GM18909 (cell line): ENCODE data around the gene BRME1.

Experiments used
- ATAC-seq: cut with Tn5 transposase; IDR thresholded peaks from one replicate; pipeline ENCODE4 v1.9.1; 2021; ENCODE audit warnings: mild to moderate bottlenecking; ENCODE audit not compliant: unreplicated experiment, poor library complexity

Gene BRME1

GRCh38 chr19:13905634-13906520 is at the start of gene BRME1, which contains the start of gene CC2D1A:
Gene BRME1, minus strand, starts transcription at chr19:13906117. Its CDS starts 1,225 bp downstream, at chr19:13904892.
Gene CC2D1A, plus strand, starts transcription at chr19:13906201. Its CDS starts 241 bp downstream, at chr19:13906442.
- peak; percentile 92 for ATAC-seq

DNA sequence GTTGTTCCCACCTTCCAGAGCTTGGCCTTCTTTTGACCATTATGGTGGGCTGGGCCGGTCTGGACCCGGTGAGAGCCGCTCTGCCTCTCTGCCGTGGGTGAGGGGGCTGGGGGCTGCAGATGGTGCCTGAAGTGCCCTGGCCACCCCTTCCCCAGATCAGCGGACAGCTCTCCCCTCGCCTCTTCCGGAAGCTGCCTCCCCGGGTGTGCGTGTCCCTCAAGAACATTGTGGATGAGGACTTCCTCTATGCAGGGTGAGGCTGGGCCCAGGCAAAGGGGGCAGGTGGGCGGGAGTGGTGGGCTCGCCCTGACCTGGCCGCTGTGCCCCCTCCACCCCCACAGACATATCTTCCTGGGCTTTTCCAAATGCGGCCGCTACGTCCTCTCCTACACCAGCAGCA is 48.3 kb upstream of the BRME1 start:
- ATAC-seq: no peak

DNA sequence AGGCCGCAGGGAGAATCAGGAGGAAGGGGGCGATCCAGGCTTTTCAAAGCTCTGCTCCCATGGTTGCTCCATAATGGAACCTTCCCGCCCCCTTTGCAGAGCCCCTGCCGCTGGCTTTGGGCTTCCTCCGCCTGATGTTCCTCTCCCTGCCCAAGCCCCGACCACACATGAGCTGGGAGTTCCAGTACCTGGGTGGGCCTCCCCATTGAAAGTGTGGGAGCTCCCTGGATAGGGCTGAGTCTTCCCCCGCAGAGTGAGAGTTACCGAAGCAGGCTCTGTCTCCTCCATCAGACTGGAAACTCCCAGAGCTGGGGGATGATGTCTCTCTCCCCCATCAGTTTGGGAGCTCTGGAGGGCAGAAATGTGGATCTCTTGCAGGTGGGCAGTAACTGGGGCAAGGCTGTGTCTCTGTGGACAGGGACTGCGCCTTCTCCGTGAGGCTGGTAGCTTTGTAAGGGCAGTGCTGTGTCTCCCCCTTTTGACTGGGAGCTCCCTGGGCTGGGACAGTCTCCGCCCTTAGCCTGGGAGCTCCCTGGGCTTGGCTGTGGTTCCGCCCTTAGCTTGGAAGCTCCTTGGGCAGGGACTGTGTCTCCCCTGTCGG is 47.1 kb upstream of the BRME1 start:
- no peak for ATAC-seq

DNA sequence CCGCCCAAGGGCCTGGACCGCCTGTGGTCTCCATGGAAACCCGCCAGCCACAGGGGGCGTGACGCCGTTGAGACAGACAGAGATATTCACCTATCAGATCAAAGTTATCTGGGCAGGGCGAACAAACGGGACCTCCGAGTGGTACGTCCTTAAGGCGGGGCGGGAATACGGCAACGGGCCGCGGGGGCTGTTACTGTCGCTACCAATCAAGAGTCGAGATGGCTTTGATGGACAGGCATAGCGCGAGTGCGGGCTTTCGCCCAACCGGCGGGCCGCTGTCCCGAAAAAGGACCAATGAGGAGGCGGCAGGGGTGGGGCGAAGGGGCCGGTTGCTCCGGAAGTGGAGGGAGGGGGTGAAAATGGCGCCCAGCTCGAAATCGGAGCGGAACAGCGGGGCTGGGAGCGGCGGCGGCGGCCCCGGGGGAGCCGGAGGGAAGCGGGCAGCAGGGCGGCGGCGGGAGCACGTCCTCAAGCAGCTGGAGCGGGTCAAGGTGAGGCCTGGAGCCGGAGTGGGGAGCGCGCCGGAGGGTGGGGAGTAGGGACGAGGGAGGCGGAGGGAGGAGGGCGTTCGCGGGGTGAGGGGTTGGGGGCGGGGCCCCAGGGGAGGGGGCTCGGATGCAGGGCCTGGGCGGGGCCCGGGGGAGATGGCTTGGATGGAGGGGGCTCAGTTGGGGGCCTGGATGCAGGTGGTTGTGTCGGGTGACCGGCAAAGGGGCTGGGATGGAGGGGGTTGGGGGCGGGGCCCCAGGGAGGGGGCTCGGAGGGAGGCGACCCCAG is 46.4 kb upstream of the BRME1 start, which contains the start of gene DCAF15:
Gene DCAF15 (plus strand): TSS at position 356 of the 777 bp plus-strand sequence. CDS start 4 bp downstream, at position 360.
- ATAC-seq: peak; percentile 97

DNA sequence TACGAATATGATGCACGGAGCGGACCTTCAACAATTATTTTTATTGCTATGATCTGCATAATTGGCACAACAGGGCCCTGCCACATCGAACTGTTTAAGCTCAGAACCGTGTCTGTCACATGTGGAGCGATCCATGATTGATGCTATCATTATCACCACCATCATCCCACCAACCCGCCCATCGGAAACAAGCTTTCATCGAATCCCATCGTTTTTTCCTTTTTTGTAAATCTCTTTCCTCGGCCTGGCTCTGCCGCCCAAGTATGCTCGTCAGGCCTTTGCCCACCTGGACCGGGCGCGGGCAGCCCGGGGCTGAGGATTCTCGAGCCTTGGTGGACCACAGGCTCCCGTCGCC is 45.9 kb upstream of the BRME1 start:
- peak; percentile 4 for ATAC-seq

- no peak for ATAC-seq
These were observed 45.1 kb upstream of the BRME1 start for GRCh38 chr19:13951043-13951442.

GRCh38 chr19:13946414-13946813 is 40.5 kb upstream of the BRME1 start:
- no peak for ATAC-seq

DNA sequence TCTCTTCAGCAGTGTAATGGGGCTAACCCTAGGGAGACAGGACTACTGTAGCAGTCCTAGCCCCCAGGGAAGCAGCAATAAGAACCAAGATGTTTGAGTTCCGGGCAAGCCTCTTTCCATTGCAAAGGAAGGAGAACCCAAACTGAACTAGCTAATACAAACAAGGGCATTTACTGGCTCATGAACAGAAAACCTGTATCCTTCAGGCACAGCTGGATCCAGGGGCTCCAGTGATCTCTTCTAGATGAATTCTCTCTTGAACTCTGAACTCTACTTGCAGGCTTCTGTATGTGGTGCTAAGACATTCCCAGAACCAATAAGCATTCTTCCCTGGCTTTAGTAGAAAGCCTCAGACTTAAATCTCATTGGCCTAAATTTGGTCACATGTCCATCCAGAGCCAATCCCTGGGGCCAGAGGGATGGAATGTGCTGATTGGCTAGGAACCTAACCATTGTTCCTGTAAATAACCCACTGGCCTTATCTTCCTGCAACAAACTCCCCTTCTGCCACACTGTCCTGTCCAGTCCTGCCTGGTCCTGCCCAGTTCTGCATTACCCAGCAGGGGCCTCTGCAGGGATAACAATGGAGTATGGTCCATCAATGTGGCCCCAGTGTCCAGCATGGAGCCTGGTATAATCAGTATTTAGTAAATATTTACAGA is 36.2 kb upstream of the BRME1 start:
- no peak for ATAC-seq

DNA sequence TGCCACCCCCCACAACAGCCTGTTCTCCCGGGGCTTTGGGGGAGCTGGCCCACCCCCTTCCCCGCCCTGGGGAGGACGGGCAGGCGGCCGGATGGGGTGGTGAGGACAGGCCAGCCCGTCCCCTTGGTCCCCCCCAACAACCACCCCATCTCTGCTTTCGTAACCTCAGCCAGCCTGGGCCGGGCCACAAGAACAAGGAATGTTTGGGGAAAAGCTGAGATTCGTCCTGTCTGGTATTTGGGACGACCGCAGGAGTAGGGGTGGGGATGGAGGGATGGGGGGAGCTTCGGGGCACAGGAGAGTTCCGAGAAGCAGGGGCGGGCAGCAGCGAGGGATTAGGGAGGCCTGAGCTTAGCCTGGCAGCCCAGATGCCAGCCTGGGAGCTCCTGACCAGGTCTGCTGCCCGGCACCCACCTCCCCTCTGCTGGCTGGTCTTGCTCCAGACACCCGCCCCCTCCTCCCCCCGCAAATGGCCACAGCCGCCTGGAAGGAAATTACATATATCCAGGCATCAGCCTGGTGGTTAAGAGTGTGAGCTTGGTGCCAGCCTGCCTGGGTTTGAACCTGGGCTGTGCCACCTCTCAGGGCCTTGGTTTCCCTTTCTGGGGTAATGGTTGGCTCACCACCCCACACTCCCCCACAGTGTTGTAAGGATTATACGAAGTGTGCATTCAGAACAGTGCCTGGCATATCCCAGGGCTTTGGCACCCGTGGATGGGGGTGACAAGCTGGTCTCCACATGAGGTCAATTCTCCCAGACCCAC is 32.6 kb upstream of the BRME1 start, which contains the start of gene PODNL1:
Gene PODNL1 (minus strand): TSS at position 117 of the 764 bp plus-strand sequence. CDS start 236 bp downstream, outside the sequence.
- ATAC-seq: no peak

- ATAC-seq: no peak
These were observed 31.8 kb upstream of the BRME1 start for GRCh38 chr19:13937479-13938300.

DNA sequence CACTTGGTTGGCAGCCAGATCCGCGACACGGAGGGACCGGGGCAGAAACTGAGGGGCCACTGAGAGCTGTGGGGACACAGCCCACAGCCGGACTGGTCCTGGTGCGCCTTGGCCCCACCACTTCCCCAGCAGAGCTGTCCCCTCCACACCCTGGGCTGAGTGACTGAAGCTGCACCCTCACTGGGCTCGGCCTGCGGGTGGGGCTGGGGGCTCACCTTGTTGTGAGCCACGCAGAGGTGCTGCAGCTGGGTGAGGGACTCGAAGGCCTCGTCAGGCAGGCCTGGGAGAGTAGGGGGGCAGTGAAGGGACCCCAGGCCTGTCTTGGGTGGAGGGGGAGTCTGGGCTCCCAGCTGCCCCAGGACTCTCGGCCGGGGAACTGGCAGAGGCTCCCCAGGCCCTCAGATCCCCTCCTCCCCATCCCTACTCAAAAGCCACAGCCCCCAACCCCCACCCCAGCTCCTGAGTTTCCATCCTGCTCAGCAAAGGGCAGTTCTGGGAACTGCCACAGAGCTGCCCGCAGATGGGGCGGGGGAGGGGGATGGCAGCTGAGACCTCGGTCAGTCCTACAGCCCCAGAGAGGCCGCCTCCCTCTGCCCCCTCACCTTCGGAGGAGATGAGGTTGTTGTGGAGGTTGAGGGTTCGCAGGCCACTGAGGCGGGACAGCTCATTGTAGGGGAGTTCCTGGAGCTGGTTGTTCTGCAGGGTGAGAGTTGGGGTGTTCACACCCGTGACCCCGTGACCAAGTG is 30.0 kb upstream of the BRME1 start:
- no peak for ATAC-seq

- no peak for ATAC-seq
These were observed 28.8 kb upstream of the BRME1 start for GRCh38 chr19:13934785-13935109.

- no peak for ATAC-seq
These were observed 27.0 kb upstream of the BRME1 start for GRCh38 chr19:13932911-13933393.

DNA sequence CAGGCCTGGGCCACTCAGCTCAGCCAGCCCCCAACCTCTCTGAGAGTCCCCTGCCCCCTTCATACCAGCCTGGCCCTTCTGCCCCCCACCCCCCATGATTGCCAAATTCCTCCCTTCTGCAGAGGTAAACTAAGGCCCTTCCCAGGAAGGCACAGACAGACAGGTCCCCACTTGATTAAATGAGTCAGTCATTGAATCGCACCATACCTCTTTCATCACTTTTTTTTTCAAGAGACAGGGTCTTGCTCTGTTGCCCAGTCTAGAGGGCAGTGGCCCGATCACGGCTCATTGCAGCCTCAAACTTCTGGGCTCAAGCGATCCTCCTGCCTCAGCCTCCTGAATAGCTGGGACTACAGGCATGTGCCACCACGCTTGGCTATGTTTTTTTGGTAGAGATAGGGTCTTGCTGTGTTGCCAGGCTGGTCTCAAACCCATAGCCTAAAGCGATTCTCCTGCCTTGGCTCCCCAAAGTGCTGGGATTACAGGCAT is 26.3 kb upstream of the BRME1 start:
- no peak for ATAC-seq

DNA sequence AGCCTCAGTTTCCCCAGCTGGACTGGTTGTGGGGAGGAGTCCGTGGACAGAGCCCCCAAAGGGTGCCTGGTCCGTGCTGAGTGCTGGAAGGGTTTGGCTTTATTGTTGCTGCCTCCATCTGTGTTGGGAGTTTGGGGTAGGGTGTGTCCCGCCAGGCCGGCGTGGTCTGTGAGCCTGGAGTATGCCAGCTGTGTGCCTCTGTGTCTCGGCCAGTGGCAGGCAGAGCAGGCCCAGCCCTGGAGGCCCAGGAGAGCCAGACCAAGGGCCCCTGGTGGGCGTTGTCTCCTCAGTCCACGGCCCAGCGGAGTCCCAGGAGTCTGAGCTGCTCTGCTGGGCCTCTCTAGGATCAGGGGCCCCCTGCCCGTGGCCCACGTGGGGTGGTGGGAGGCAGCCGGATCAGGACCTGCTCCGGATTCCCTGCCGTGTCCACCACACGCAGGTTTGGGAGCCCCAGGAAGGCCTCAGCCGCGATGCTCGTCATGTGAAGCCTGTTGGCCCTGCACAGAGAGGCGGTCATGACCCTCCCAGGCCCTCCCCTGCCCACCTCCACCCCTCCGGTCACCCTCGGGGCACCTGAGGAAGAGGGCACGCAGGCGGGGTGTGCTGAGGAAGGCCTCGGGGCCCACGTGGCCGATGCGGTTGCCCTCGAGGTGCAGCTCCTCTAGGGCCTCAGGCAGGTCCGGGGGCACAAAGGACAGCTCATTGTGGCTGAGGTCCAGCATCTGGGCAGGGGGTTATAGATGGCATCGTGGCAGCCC is 25.7 kb upstream of the BRME1 start:
- ATAC-seq: no peak

DNA sequence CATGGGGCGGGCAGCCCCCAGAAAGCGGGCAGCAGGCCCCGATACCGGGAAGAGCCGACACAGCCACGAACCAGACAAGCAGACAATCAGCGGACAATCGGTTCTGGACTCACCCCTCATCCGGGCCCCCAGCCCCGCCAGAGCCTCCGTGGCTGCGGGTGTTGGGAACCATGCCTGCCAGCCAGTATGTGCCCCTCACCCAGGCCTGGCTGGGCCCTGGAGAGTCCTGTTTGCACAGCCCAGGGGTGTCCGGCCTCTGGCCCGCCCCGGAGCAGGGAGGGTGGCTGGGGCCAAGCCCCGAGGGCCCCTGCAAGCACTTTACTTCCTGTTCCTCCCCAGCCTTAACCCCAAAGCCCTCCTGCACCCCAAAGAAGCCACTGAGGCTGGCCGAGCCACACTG is 24.5 kb upstream of the BRME1 start:
- no peak for ATAC-seq

DNA sequence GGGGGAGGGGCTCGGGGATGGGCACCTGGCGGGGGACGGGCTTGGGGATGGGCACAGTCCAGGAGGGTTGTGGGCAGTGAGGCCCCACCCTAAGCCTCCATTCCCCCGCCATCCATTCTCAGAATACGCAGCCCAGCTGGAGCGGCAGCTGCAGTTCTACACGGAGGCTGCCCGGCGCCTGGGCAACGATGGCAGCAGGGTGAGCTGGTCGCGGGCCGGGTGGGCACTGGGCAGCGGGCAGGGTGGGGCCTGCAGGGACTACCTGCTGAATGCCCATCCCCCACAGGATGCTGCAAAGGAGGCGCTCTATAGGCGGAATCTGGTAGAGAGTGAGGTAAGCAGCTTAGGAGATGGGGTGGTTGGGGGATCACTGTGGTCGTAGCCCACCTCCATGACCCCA is 24.0 kb upstream of the BRME1 start:
- ATAC-seq: no peak
